ENCODE measurements around the gene PDE4D. TPM values are rescaled to one million over a fixed set of nuclear protein-coding genes. Genes with fewer than 3 reads are reported as not detected.

The PDE4D gene
- total and polyA plus RNA-seq, 2 of the 4 experiments (the other 2 are of a cell fraction) = 1.4 to 7.9 TPM

DNA sequence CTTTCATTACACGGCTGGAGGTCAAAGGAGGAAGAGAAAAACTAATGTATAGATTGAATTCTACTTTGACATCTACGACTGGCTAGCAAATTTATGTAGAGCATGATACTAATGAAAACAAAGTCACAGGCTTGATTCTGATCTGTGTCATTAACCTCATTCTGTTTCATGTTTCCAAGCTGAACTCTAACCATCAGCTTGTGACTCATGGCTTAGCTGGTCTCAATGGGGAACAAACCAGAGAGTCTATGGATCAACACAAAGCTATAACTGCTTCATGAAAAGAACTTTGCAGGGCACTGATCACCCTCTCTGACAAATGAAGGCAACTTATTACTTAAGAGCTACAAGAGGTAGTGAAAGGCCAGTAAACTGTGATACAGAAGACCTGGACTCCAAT, 23.6 kb upstream of the PDE4D start:
- Histone ChIP-seq H3K9me3 (ENCODE audit: control insufficient read depth, insufficient read depth, low read length) (no peaks in the 10 kb centered on the region), H2BK20ac (ENCODE audit: low read depth, low read length) (no peak overlapping the region), H4K91ac (ENCODE audit: insufficient read depth, low read depth, low read length) (no peak overlapping the region)

More for the DNA sequence above, 23.6 kb upstream of the PDE4D start:
- intact Hi-C loops (cut with micrococcal nuclease) (no loop called here), dilution Hi-C loops (cut with HindIII; ENCODE audit: low sequenced_read_pairs, unreplicated experiment) (no loop called here), in situ Hi-C loops (cut with MboI; ENCODE audit: low sequenced_read_pairs) (no loop called here)
- POLR2A ChIA-PET (ENCODE audit: unreplicated experiment) = no interaction called here
- no peak overlapping the region for H3K56ac ChIP-seq (ENCODE audit: extremely low read depth, insufficient read depth, low read length)
- no peaks in the 10 kb centered on the region for H3K4me1 ChIP-seq (ENCODE audit: control insufficient read depth, insufficient read depth, low read length)
- BruUV-seq (replicated peaks) = no TSS peak
- TF ChIP-seq NFE2L2 (IDR thresholded peaks at IDR 0.05; ENCODE audit: low read depth, low read length) (no peak), MAZ (IDR thresholded peaks at IDR 0.05; ENCODE audit: borderline replicate concordance, low read depth, low read length) (no peak), BHLHE40 (IDR thresholded peaks at IDR 0.05; ENCODE audit: low read depth, low read length) (no peak), MAFK (IDR thresholded peaks at IDR 0.05; ENCODE audit: low read depth, low read length) (no peak), POLR2A (IDR thresholded peaks at IDR 0.05; ENCODE audit: low read depth, low read length) (no peak), SMC3 (IDR thresholded peaks at IDR 0.05; ENCODE audit: low read depth, low read length) (no peak), RAD21 (IDR thresholded peaks at IDR 0.05; ENCODE audit: low read length) (no peak), MXI1 (IDR thresholded peaks at IDR 0.05; ENCODE audit: borderline replicate concordance, low read depth, low read length) (no peak), FOS (IDR thresholded peaks at IDR 0.05; ENCODE audit: low read depth, low read length) (no peak), RFX5 (IDR thresholded peaks at IDR 0.05; ENCODE audit: low read depth, low read length) (no peak), CHD1 (IDR thresholded peaks at IDR 0.05; ENCODE audit: low read depth, low read length) (no peak), CEBPB (IDR thresholded peaks at IDR 0.05; ENCODE audit: low read depth, low read length) (no peak), RCOR1 (IDR thresholded peaks at IDR 0.05; ENCODE audit: insufficient replicate concordance, low read length) (no peak)
- TF ChIP-seq, protein P1, sequence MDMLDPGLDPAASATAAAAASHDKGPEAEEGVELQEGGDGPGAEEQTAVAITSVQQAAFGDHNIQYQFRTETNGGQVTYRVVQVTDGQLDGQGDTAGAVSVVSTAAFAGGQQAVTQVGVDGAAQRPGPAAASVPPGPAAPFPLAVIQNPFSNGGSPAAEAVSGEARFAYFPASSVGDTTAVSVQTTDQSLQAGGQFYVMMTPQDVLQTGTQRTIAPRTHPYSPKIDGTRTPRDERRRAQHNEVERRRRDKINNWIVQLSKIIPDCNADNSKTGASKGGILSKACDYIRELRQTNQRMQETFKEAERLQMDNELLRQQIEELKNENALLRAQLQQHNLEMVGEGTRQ (IDR thresholded peaks at IDR 0.05; ENCODE audit: low read depth, low read length) = no peak
- TF ChIP-seq, protein P2, sequence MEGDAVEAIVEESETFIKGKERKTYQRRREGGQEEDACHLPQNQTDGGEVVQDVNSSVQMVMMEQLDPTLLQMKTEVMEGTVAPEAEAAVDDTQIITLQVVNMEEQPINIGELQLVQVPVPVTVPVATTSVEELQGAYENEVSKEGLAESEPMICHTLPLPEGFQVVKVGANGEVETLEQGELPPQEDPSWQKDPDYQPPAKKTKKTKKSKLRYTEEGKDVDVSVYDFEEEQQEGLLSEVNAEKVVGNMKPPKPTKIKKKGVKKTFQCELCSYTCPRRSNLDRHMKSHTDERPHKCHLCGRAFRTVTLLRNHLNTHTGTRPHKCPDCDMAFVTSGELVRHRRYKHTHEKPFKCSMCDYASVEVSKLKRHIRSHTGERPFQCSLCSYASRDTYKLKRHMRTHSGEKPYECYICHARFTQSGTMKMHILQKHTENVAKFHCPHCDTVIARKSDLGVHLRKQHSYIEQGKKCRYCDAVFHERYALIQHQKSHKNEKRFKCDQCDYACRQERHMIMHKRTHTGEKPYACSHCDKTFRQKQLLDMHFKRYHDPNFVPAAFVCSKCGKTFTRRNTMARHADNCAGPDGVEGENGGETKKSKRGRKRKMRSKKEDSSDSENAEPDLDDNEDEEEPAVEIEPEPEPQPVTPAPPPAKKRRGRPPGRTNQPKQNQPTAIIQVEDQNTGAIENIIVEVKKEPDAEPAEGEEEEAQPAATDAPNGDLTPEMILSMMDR (conservative IDR thresholded peaks at IDR 0.05; ENCODE audit: low read depth, low read length) = no peak
- TF ChIP-seq, protein P3, sequence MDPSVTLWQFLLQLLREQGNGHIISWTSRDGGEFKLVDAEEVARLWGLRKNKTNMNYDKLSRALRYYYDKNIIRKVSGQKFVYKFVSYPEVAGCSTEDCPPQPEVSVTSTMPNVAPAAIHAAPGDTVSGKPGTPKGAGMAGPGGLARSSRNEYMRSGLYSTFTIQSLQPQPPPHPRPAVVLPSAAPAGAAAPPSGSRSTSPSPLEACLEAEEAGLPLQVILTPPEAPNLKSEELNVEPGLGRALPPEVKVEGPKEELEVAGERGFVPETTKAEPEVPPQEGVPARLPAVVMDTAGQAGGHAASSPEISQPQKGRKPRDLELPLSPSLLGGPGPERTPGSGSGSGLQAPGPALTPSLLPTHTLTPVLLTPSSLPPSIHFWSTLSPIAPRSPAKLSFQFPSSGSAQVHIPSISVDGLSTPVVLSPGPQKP (IDR thresholded peaks at IDR 0.05; ENCODE audit: borderline replicate concordance, low read depth, low read length) = no peak
- no peak overlapping the region for H3K4me3 ChIP-seq (ENCODE audit: insufficient read depth, low read depth, low read length)
- no peak overlapping the region for H3K18ac ChIP-seq (ENCODE audit: low read depth, low read length)
- H2AK9ac ChIP-seq (replicated peaks; ENCODE audit: low read depth, low read length, poor library complexity) = no peak overlapping the region
- no peaks in the 10 kb centered on the region for H3K36me3 ChIP-seq (ENCODE audit: control insufficient read depth, insufficient read depth, low read length)
- H3K14ac ChIP-seq (replicated peaks; ENCODE audit: low read depth, low read length) = no peak overlapping the region
- H4K20me1 ChIP-seq (ENCODE audit: insufficient read depth, low read length) = no peaks in the 10 kb centered on the region
- H3K4ac ChIP-seq (ENCODE audit: low read depth, low read length) = no peak overlapping the region
- H3K79me1 ChIP-seq (ENCODE audit: low read depth in 1 of 2, low read length in 2 of 2) = no peaks in the 10 kb centered on the region
- no peak overlapping the region for H4K5ac ChIP-seq (ENCODE audit: low read depth, low read length)
- H4K8ac ChIP-seq (ENCODE audit: low read depth in 2 of 2, low read length in 2 of 2) = no peak overlapping the region
- ATAC-seq (ENCODE audit: low read depth) (no peak), DNase-seq (no peak)
- no peaks in the 10 kb centered on the region for H3K27me3 ChIP-seq (ENCODE audit: control insufficient read depth, insufficient read depth, low read length)
- no peak overlapping the region for H2BK5ac ChIP-seq (ENCODE audit: low read depth, low read length, poor library complexity, severe bottlenecking)
- CTCF ChIA-PET = interaction anchor here (0.5 kb wide), 1 partner anchor 103 kb away, joined by 3 read pairs; no protein-coding TSS in a partner anchor
- no peak overlapping the region for H2BK120ac ChIP-seq (ENCODE audit: low read depth, low read length)
- no peak overlapping the region for H3K4me2 ChIP-seq (ENCODE audit: low read depth, low read length)
- WGBS, 2 experiments (ENCODE audit: extremely low coverage in 2 of 2, insufficient read length in 1 of 2) = no CpG with 5 or more reads among the region's 2 CpGs
- H3K23ac ChIP-seq (ENCODE audit: low read depth, low read length) = no peak overlapping the region
- H3K9ac ChIP-seq (ENCODE audit: low read depth, low read length) = no peak overlapping the region
- no peaks in the 10 kb centered on the region for H3K9me1 ChIP-seq (ENCODE audit: insufficient read depth, low read length)
- H3K27ac ChIP-seq (ENCODE audit: insufficient read depth, low read length) = no peak overlapping the region
- H2AK5ac ChIP-seq (ENCODE audit: low read depth, low read length) = no peak overlapping the region
- H2AFZ ChIP-seq (replicated peaks; ENCODE audit: low read length, poor library complexity) = no peak overlapping the region
- no peak overlapping the region for H2BK15ac ChIP-seq (ENCODE audit: low read depth, low read length)

Measured in IMR-90 (cell line).